Muscle layer of duodenum (tissue), 2 donors: ENCODE results near the gene EBF3.
A peak's percentile ranks its signal among the peaks of the same experiment; 100 is the strongest.

Experiments used
- H3K27ac ChIP-seq: one replicate; pipeline ENCODE4 v1.7.0; 2013; ENCODE audit warnings: mild to moderate bottlenecking, low read length
- H3K27me3 ChIP-seq: one replicate; pipeline ENCODE4 v1.7.0; 2013; ENCODE audit warnings: low read depth, mild to moderate bottlenecking, control low read depth, low read length
- H3K36me3 ChIP-seq, 2 donors: one replicate each; pipeline ENCODE4 v1.7.0; 2013; ENCODE audit warnings: low read length in 2 of 2, control low read depth in 1 of 2, mild to moderate bottlenecking in 1 of 2; ENCODE audit not compliant: insufficient read depth in 2 of 2, control insufficient read depth in 1 of 2
- H3K4me1 ChIP-seq, 2 donors: one replicate each; pipeline ENCODE4 v1.7.0; 2013; ENCODE audit warnings: low read length in 2 of 2, mild to moderate bottlenecking in 2 of 2, control low read depth in 1 of 2, moderate library complexity in 1 of 2; ENCODE audit not compliant: insufficient read depth in 2 of 2, control insufficient read depth in 1 of 2
- H3K4me3 ChIP-seq, 2 donors: one replicate each; pipeline ENCODE4 v1.7.0; 2013; ENCODE audit warnings: low read length in 2 of 2, low read depth in 1 of 2, mild to moderate bottlenecking in 1 of 2
- H3K9me3 ChIP-seq, 2 donors: one replicate each; pipeline ENCODE4 v1.7.0; 2013; ENCODE audit warnings: low read length in 2 of 2, control low read depth in 1 of 2, mild to moderate bottlenecking in 1 of 2; ENCODE audit not compliant: control insufficient read depth in 1 of 2
- donor health status: healthy.

Gene EBF3

GRCh38 chr10:129970465-129971364 lies 6.6 kb upstream of the EBF3 start:
- Histone ChIP-seq H3K27me3 (peaks cover 61% of the 10 kb centered on the region), H3K4me1 (peaks cover 0 to 48% of the 10 kb centered on the region in 2 donors)

DNA sequence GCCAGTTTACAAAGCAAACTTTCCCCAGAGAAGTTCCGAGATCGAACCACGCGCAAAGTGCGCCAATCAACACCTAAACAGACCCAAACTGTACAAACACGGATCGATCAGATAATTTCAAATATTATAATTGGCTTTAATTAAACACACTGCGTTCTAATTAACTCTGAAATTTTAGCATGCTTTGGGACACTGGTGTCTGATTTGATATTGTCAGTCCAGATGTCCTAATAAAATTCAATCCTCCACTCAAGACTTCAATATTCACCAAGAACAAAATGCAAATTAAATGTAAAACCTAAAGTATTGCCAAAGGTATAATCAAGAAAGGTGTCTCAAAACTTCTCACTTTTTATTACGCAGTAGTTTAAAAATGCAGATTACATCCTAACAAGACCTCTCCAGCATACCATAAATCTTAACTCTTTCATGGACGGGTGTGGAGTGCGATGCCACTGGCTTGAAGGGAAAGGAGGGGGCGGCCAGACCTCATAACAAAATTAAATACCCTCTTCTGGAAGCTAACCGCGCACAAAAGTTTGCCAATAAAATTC lies 5.9 kb upstream of the EBF3 start:
- Histone ChIP-seq H3K27ac (no peak overlapping the region), H3K4me1 (peaks cover 0 to 53% of the 10 kb centered on the region in 2 donors), H3K4me3 (peak overlapping the region in 1 of 2 donors; percentile 50), H3K36me3 (no peaks in the 10 kb centered on the region), H3K9me3 (no peaks in the 10 kb centered on the region), H3K27me3 (peaks cover 65% of the 10 kb centered on the region)

More at GRCh38 chr10:129970465-129971364, 6.6 kb upstream of the EBF3 start:
- Histone ChIP-seq H3K9me3 (no peaks in the 10 kb centered on the region), H3K27ac (no peak overlapping the region), H3K4me3 (peak overlapping the region; percentile 7 to 50), H3K36me3 (no peaks in the 10 kb centered on the region)

GRCh38 chr10:129969184-129969910 lies 5.3 kb upstream of the EBF3 start:
- Histone ChIP-seq H3K27me3 (peaks cover 70% of the 10 kb centered on the region), H3K9me3 (no peaks in the 10 kb centered on the region), H3K27ac (no peak overlapping the region), H3K36me3 (no peaks in the 10 kb centered on the region), H3K4me1 (peaks cover 0 to 59% of the 10 kb centered on the region in 2 donors), H3K4me3 (peak overlapping the region in 1 of 2 donors; percentile 17)

DNA sequence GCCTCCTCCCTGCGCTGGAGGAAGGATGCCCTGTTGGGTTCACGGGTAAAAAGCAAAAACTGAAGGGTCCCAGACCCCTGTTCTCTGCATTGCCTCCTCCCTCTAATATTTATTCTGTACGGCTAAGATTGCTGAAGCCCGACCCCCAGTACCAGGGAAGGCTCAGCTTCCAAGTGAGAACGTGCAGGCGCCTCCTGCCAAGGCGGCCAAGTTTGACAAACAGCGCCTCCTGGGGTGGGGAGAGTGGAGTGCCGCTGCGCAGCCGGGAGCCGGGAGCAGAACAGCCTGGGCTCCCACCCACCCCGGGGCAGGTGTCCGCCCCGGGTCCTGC lies 4.7 kb upstream of the EBF3 start:
- Histone ChIP-seq H3K27ac (no peak overlapping the region), H3K4me3 (peak overlapping the region in 1 of 2 donors; percentile 17), H3K27me3 (peaks cover 70% of the 10 kb centered on the region)

GRCh38 chr10:129968020-129968852 lies 4.2 kb upstream of the EBF3 start:
- Histone ChIP-seq H3K27me3 (peaks cover 71% of the 10 kb centered on the region), H3K4me1 (peaks cover 0 to 64% of the 10 kb centered on the region in 2 donors)

More for the DNA sequence above, 4.7 kb upstream of the EBF3 start:
- Histone ChIP-seq H3K36me3 (no peaks in the 10 kb centered on the region), H3K4me1 (peaks cover 0 to 63% of the 10 kb centered on the region in 2 donors), H3K9me3 (no peaks in the 10 kb centered on the region)

GRCh38 chr10:129967579-129968019 lies 3.5 kb upstream of the EBF3 start:
- no peaks in the 10 kb centered on the region for H3K9me3 ChIP-seq
- H3K27ac ChIP-seq = no peak overlapping the region
- peaks cover 77% of the 10 kb centered on the region for H3K27me3 ChIP-seq
- H3K4me1 ChIP-seq = peaks cover 0 to 70% of the 10 kb centered on the region in 2 donors
- H3K36me3 ChIP-seq = no peaks in the 10 kb centered on the region
- H3K4me3 ChIP-seq = no peak overlapping the region

More at GRCh38 chr10:129968020-129968852, 4.2 kb upstream of the EBF3 start:
- Histone ChIP-seq H3K27ac (no peak overlapping the region), H3K9me3 (no peaks in the 10 kb centered on the region), H3K4me3 (no peak overlapping the region), H3K36me3 (no peaks in the 10 kb centered on the region)

DNA sequence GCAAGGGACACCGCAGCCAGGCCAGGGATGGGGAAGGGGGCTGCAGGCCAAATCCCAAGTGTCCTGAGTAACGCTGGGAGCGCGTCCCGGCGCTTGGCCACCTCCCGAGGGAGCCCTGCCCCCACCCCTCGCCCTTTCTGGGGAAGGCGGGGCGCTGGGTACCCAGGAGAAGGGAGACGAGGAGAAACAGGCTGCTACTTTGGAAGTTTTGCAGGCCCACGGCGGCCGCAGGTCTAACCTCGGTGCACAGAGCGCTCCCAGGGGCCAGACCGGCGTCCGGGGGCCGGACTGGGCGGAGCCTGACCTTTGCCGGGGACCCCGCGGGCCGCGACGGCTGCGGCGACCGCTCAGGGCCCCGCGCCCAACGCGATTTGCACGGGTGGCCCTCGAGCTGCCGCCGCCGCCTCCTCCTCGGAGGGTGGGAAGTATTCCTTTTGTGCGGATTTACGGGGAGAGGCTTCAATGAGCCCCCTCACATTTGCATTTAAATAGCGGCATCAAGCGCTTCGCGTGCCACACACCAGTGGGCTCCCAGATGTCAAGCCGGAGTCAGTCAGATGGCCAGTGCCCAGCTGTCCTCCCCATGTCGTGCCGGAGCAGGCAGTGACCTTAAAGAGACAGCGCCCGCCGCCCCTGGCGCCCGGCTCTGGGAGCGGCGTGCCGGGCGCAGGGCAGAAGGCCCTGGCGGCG lies 3.0 kb upstream of the EBF3 start:
- Histone ChIP-seq H3K4me1 (peaks cover 0 to 71% of the 10 kb centered on the region in 2 donors), H3K9me3 (no peaks in the 10 kb centered on the region), H3K4me3 (no peak overlapping the region), H3K27me3 (peaks cover 77% of the 10 kb centered on the region), H3K27ac (no peak overlapping the region), H3K36me3 (no peaks in the 10 kb centered on the region)

DNA sequence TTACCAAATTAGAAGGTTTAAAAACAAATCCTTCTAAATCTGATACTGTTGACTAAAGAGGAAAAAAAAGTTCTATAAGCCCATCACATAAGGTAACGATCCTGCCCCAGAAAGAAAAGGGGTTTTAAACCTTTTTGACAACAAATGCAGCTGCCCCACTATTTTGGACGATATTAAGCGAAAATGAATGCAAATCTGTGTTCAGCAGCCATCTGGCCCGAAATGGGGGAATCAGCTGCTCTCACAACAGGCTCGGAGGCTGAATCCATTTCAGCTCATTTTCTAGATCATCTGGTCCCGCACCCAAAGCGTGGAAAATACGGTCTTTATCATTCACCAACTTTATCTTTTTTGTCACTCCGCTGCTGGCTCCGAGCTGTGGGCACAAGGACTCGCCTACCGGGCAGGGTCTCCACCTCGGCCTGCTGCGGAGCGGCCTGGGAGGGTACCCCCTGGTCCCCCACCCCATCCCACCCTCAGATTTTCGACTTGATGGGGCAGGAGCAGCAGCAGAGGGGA lies 2.4 kb upstream of the EBF3 start:
- Histone ChIP-seq H3K36me3 (no peaks in the 10 kb centered on the region), H3K4me3 (no peak overlapping the region), H3K27me3 (peaks cover 81% of the 10 kb centered on the region), H3K27ac (no peak overlapping the region), H3K9me3 (no peaks in the 10 kb centered on the region), H3K4me1 (peaks cover 0 to 68% of the 10 kb centered on the region in 2 donors)

DNA sequence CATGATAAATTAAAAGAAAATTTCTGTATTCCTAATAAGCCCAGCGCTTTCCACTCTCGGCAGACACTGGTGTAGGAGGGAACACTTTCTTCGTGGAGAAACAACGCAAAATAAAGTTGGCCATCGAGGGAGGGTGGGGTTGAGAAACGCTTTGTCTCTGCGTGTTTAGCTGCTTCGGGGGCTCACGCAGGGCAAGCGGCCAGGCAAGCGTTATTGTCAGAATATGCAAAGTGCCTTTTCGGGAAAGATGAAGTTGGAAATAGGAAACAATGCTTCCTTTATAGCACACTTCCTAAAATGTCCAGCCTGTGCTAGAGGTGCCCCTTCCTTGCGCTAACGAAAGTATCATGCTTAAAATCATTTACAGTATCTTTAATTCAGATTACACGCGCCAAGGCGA lies 1.9 kb upstream of the EBF3 start:
- Histone ChIP-seq H3K4me1 (peaks cover 0 to 63% of the 10 kb centered on the region in 2 donors), H3K27me3 (peaks cover 85% of the 10 kb centered on the region), H3K27ac (no peak overlapping the region), H3K9me3 (no peaks in the 10 kb centered on the region), H3K36me3 (no peaks in the 10 kb centered on the region), H3K4me3 (no peak overlapping the region)

DNA sequence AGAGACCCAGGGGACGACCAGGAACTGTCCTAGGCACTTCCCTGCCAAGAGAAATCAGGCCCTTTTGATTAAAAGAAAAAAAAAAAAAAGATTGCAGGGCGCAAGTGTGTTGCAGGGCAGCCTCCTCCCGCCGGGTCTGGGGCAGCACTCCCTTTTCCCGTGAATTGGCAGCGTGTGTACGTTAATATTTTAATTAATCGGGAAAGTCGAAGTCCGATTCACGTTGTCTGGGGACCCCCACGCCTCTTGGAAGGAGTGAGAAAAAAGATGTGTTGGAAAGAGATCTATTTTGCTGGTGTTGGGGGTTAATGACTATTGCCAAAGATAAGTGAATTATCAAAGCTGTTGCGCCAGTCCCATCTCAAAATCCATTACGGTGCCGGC lies 1.3 kb upstream of the EBF3 start:
- Histone ChIP-seq H3K4me3 (peak overlapping the region in 1 of 2 donors; percentile 56), H3K27ac (no peak overlapping the region), H3K36me3 (no peaks in the 10 kb centered on the region), H3K27me3 (peaks cover 85% of the 10 kb centered on the region), H3K9me3 (no peaks in the 10 kb centered on the region), H3K4me1 (peaks cover 0 to 58% of the 10 kb centered on the region in 2 donors)
